Upper lobe of left lung (tissue), 4 donors: ENCODE results near the gene RIN1.

Experiments
- CTCF ChIP-seq, 6 experiments: fragments of 450-650 bp in 4 of 6; fragments of 200-600 bp in 2 of 6; sonication (generic) in 2 of 6; IDR thresholded peaks; one replicate each; pipeline ENCODE4 v1.5.1; 2016 to 2019; ENCODE audit warnings: antibody characterized with exemption in 6 of 6
- POLR2A ChIP-seq, 4 donors: fragments of 450-650 bp; IDR thresholded peaks; one replicate each; pipeline ENCODE4 v1.5.1; 2016 to 2017; ENCODE audit warnings: antibody characterized with exemption in 4 of 4, mild to moderate bottlenecking in 2 of 4
- POLR2AphosphoS5 ChIP-seq, 2 donors: sonication (generic); formaldehyde crosslinking; IDR thresholded peaks; one replicate each; pipeline ENCODE4 v1.5.1; 2017; ENCODE audit warnings: antibody characterized with exemption in 2 of 2

GRCh38 chr11:66368484-66368883, 32.2 kb upstream of the RIN1 start:
- TF ChIP-seq CTCF (IDR thresholded peaks at IDR 0.05) (no peak), POLR2A (IDR thresholded peaks at IDR 0.05) (no peak), POLR2AphosphoS5 (IDR thresholded peaks at IDR 0.05) (no peak)
